ENCODE results near the gene ADGRA3. TPM values are rescaled to one million over a fixed set of nuclear protein-coding genes. Genes with fewer than 3 reads are reported as not detected.

ADGRA3 gene
- total RNA-seq, 2 donors from 2014 or later, result 51.8 to 54.9 TPM

- Mint-ChIP-seq H3K4me1 (peaks cover 33% of the 10 kb centered on the region), H3K27ac (no peak overlapping the region), H3K27me3 (ENCODE audit: insufficient read depth) (no peaks in the 10 kb centered on the region), H3K4me3 (no peak overlapping the region), H3K9me3 (no peaks in the 10 kb centered on the region), H3K36me3 (ENCODE audit: low read depth) (peaks cover 6% of the 10 kb centered on the region)
- no peak overlapping the region for H3K27ac ChIP-seq (ENCODE audit: low read depth, low read length)
- H3K9ac ChIP-seq (ENCODE audit: extremely low read depth, low read length, poor library complexity, severe bottlenecking), result no peak overlapping the region
- H3K9me3 ChIP-seq (ENCODE audit: control insufficient read depth, low read length), result no peaks in the 10 kb centered on the region
- WGBS, 2 experiments (ENCODE audit: insufficient coverage in 1 of 2, insufficient read length in 1 of 2), result 96 to 100% methylated on average over 1 to 6 of the region's 6 CpGs
- no peaks in the 10 kb centered on the region for H3K36me3 ChIP-seq (ENCODE audit: control insufficient read depth, insufficient read depth, low read length)
- no peak for DNase-seq
- H3K4me1 ChIP-seq (ENCODE audit: control insufficient read depth, insufficient read depth, low read length), result peaks cover 5% of the 10 kb centered on the region
- TF ChIP-seq CTCF (conservative IDR thresholded peaks at IDR 0.05), result no peak
- no peak overlapping the region for H3K4me3 ChIP-seq (ENCODE audit: low read length)
- no peaks in the 10 kb centered on the region for H3K27me3 ChIP-seq (ENCODE audit: control insufficient read depth, insufficient read depth, low read length, poor library complexity, severe bottlenecking)
Measured at GRCh38 chr4:22496165-22496813, 19.6 kb downstream of the ADGRA3 start.

- no peak overlapping the region for H3K27ac Mint-ChIP-seq
Measured at GRCh38 chr4:22493523-22493922, 22.3 kb downstream of the ADGRA3 start.

GRCh38 chr4:22492987-22493386, 22.9 kb downstream of the ADGRA3 start:
- no peak overlapping the region for H3K9ac ChIP-seq (ENCODE audit: extremely low read depth, low read length, poor library complexity, severe bottlenecking)
- Mint-ChIP-seq H3K9me3 (peaks cover 4% of the 10 kb centered on the region), H3K27ac (no peak overlapping the region), H3K4me1 (peaks cover 29% of the 10 kb centered on the region), H3K36me3 (ENCODE audit: low read depth) (peaks cover 14% of the 10 kb centered on the region), H3K27me3 (ENCODE audit: insufficient read depth) (no peaks in the 10 kb centered on the region), H3K4me3 (no peak overlapping the region)
- H3K36me3 ChIP-seq (ENCODE audit: control insufficient read depth, insufficient read depth, low read length), result no peaks in the 10 kb centered on the region
- no peaks in the 10 kb centered on the region for H3K9me3 ChIP-seq (ENCODE audit: control insufficient read depth, low read length)
- WGBS, 2 experiments (ENCODE audit: insufficient coverage in 1 of 2, insufficient read length in 1 of 2), result 85 to 95% methylated on average over 2 of the region's 2 CpGs
- no peak overlapping the region for H3K4me3 ChIP-seq (ENCODE audit: low read length)
- no peak for DNase-seq
- no peak overlapping the region for H3K27ac ChIP-seq (ENCODE audit: low read depth, low read length)
- H3K27me3 ChIP-seq (ENCODE audit: control insufficient read depth, insufficient read depth, low read length, poor library complexity, severe bottlenecking), result no peaks in the 10 kb centered on the region
- H3K4me1 ChIP-seq (ENCODE audit: control insufficient read depth, insufficient read depth, low read length), result no peaks in the 10 kb centered on the region
- no peak for TF ChIP-seq CTCF (conservative IDR thresholded peaks at IDR 0.05)

More at GRCh38 chr4:22493523-22493922, 22.3 kb downstream of the ADGRA3 start:
- Mint-ChIP-seq H3K9me3 (peaks cover 4% of the 10 kb centered on the region), H3K36me3 (ENCODE audit: low read depth) (peaks cover 13% of the 10 kb centered on the region), H3K4me1 (peaks cover 26% of the 10 kb centered on the region), H3K4me3 (no peak overlapping the region), H3K27me3 (ENCODE audit: insufficient read depth) (no peaks in the 10 kb centered on the region)
- no peak overlapping the region for H3K27ac ChIP-seq (ENCODE audit: low read depth, low read length)
- 94 to 98% methylated on average over 5 of the region's 5 CpGs for WGBS, 2 experiments (ENCODE audit: insufficient coverage in 1 of 2, insufficient read length in 1 of 2)
- TF ChIP-seq CTCF (conservative IDR thresholded peaks at IDR 0.05), result no peak
- H3K36me3 ChIP-seq (ENCODE audit: control insufficient read depth, insufficient read depth, low read length), result no peaks in the 10 kb centered on the region
- DNase-seq, result no peak
- H3K9ac ChIP-seq (ENCODE audit: extremely low read depth, low read length, poor library complexity, severe bottlenecking), result no peak overlapping the region
- no peaks in the 10 kb centered on the region for H3K4me1 ChIP-seq (ENCODE audit: control insufficient read depth, insufficient read depth, low read length)
- no peaks in the 10 kb centered on the region for H3K9me3 ChIP-seq (ENCODE audit: control insufficient read depth, low read length)
- H3K4me3 ChIP-seq (ENCODE audit: low read length), result no peak overlapping the region
- no peaks in the 10 kb centered on the region for H3K27me3 ChIP-seq (ENCODE audit: control insufficient read depth, insufficient read depth, low read length, poor library complexity, severe bottlenecking)
